Measurements from ENCODE around the gene DNAJB4.

DNA sequence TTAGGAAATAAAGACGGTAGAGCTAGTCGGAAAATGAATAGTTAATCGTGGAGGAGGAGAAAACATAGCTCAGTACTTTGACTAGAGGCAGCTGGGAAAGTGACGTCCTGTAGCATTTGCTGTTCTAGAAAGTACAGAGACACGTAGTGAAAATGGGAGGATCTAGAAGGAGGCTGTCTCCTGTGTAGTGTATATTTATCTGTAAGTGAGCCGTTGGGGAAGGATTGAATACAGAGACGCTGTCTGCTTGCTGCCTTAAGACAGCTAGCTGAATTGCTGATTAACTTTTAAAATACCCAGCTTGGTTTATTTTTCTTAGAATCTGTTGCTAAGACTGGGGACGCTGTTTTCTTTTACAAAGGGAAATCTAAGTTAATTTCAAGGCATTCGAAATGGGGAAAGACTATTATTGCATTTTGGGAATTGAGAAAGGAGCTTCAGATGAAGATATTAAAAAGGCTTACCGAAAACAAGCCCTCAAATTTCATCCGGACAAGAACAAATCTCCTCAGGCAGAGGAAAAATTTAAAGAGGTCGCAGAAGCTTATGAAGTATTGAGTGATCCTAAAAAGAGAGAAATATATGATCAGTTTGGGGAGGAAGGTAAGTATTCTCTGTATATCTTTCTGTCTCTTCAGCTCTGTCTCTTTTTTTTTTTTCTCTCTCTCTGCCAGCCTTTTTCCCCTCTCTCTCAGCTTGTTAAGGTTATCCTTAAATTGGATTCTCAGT lies at the start of gene DNAJB4:
- TF ChIP-seq, protein P1, sequence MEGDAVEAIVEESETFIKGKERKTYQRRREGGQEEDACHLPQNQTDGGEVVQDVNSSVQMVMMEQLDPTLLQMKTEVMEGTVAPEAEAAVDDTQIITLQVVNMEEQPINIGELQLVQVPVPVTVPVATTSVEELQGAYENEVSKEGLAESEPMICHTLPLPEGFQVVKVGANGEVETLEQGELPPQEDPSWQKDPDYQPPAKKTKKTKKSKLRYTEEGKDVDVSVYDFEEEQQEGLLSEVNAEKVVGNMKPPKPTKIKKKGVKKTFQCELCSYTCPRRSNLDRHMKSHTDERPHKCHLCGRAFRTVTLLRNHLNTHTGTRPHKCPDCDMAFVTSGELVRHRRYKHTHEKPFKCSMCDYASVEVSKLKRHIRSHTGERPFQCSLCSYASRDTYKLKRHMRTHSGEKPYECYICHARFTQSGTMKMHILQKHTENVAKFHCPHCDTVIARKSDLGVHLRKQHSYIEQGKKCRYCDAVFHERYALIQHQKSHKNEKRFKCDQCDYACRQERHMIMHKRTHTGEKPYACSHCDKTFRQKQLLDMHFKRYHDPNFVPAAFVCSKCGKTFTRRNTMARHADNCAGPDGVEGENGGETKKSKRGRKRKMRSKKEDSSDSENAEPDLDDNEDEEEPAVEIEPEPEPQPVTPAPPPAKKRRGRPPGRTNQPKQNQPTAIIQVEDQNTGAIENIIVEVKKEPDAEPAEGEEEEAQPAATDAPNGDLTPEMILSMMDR (IDR thresholded peaks at IDR 0.05) = no peak
- TF ChIP-seq EZH2 (IDR thresholded peaks at IDR 0.05; ENCODE audit: borderline replicate concordance, insufficient read depth, low read depth, low read length, poor library complexity, severe bottlenecking) = no peak

Data from B cell (primary cell).